IgD-negative memory B cell (primary cell): ENCODE results near the gene BAZ2B. TPM values are rescaled to one million over a fixed set of nuclear protein-coding genes. Genes with fewer than 3 reads are reported as not detected.
"Not testable (repeated sequence)": the region's sequence is repeated elsewhere in the genome, so short reads cannot be mapped to it uniquely, and the experiment has no call there.

Experiments used
- H3K27ac Mint-ChIP-seq, 3 donors: one replicate each; pipeline ENCODE4 v1.8.0; 2020 to 2022; ENCODE audit warnings: mild to moderate bottlenecking in 3 of 3, mixed read lengths in 3 of 3, moderate library complexity in 1 of 3
- H3K27me3 Mint-ChIP-seq: one replicate; pipeline ENCODE4 v1.8.0; 2021; ENCODE audit warnings: mixed read lengths
- H3K36me3 Mint-ChIP-seq: one replicate; pipeline ENCODE4 v1.8.0; 2020; ENCODE audit warnings: mild to moderate bottlenecking, mixed read lengths
- H3K4me1 Mint-ChIP-seq, 3 donors: one replicate each; pipeline ENCODE4 v1.8.0; 2020 to 2022; ENCODE audit warnings: mixed read lengths in 3 of 3, mild to moderate bottlenecking in 1 of 3
- H3K4me3 Mint-ChIP-seq, 4 donors: one replicate each; pipeline ENCODE4 v1.8.0; 2020 to 2022; ENCODE audit warnings: mild to moderate bottlenecking in 4 of 4, mixed read lengths in 4 of 4, moderate library complexity in 3 of 4
- H3K9me3 Mint-ChIP-seq, 3 donors: one replicate each; pipeline ENCODE4 v1.8.0; 2020 to 2021; ENCODE audit warnings: mixed read lengths in 3 of 3, mild to moderate bottlenecking in 1 of 3
- polyA plus RNA-seq: library from polyadenylated mRNA; unstranded; fragments of 300-500 nt; fragmentation: Illumina TruSeq; gene quantifications from one replicate; pipeline ENCODE4 v1.2.3, GENCODE V29; 2021

The BAZ2B gene
- polyA plus RNA-seq, 1 donor from 2014 or later = 17.3 TPM

GRCh38 chr2:159441182-159441581 lies 175.2 kb downstream of the BAZ2B start:
- Mint-ChIP-seq H3K9me3 (no peaks in the 10 kb centered on the region), H3K36me3 (peaks cover 25% of the 10 kb centered on the region), H3K4me1 (peaks cover 0 to 2% (median 0%) of the 10 kb centered on the region in 3 donors), H3K4me3 (no peak overlapping the region), H3K27me3 (no peaks in the 10 kb centered on the region), H3K27ac (no peak overlapping the region)

GRCh38 chr2:159439421-159439820 lies 176.9 kb downstream of the BAZ2B start:
- H3K27me3 Mint-ChIP-seq = no peaks in the 10 kb centered on the region
- H3K27ac Mint-ChIP-seq = no peak overlapping the region
- H3K9me3 Mint-ChIP-seq = no peaks in the 10 kb centered on the region
- no peak overlapping the region for H3K4me3 Mint-ChIP-seq
- peaks cover 0 to 2% (median 0%) of the 10 kb centered on the region in 3 donors for H3K4me1 Mint-ChIP-seq
- peaks cover 21% of the 10 kb centered on the region for H3K36me3 Mint-ChIP-seq

DNA sequence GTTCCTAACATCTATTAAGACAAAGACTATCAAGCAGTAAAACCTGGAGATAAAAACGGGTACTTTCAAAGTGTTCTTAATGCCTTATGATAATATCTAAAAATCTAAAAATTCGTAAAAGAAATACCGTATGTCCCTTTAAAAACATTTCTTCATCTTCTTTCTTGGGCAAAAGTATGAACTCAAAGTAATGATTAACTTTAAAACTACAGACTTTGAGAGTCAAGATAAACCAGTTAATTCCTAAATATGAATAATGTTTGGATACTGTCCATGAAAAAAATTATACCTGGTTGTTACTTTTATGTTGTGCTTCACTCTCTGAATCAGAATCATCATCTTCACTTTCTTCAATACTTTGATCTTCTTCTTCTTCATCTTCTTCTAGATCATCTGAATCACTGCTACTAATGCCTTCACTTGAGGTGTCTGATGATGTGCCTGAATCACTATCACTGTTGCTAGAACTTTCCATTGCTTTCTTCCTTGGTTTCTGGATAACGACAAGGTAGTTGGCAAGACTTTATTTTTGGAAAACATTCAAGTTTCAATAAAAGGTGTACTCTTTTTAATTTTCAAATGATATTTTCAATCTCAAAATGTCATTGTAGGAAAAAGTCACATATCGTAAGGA lies 177.5 kb downstream of the BAZ2B start:
- no peaks in the 10 kb centered on the region for H3K27me3 Mint-ChIP-seq
- H3K36me3 Mint-ChIP-seq = peaks cover 17% of the 10 kb centered on the region
- H3K4me1 Mint-ChIP-seq = peaks cover 0 to 2% (median 0%) of the 10 kb centered on the region in 3 donors
- H3K27ac Mint-ChIP-seq = no peak overlapping the region
- no peak overlapping the region for H3K4me3 Mint-ChIP-seq
- H3K9me3 Mint-ChIP-seq = no peaks in the 10 kb centered on the region

DNA sequence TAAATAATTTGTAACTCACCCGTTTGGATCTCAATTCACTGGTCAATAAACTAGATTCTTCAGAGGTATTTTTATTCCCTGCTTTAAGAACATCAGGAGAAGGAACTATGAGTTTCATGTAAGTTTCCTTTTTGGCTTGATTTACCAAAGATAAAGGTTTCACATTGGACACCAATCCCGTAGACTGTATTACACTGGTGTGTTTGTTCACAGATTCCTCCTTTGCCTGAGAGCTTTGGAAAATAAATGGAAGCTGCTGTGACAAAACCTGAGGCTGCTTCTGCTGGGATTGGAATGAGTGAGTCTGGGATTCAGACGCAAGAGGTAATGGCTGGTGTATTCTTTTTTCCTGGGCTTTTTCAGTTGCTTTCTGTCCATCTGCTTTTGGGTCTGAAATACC lies 178.1 kb downstream of the BAZ2B start:
- H3K27me3 Mint-ChIP-seq = no peaks in the 10 kb centered on the region
- H3K27ac Mint-ChIP-seq = no peak overlapping the region
- H3K36me3 Mint-ChIP-seq = peaks cover 11% of the 10 kb centered on the region
- no peaks in the 10 kb centered on the region for H3K9me3 Mint-ChIP-seq
- peaks cover 0 to 5% (median 0%) of the 10 kb centered on the region in 3 donors for H3K4me1 Mint-ChIP-seq
- H3K4me3 Mint-ChIP-seq = no peak overlapping the region

- no peaks in the 10 kb centered on the region for H3K27me3 Mint-ChIP-seq
- H3K27ac Mint-ChIP-seq = no peak overlapping the region
- H3K9me3 Mint-ChIP-seq = no peaks in the 10 kb centered on the region
- no peak overlapping the region for H3K4me3 Mint-ChIP-seq
- peaks cover 14% of the 10 kb centered on the region for H3K36me3 Mint-ChIP-seq
- peaks cover 0 to 4% (median 0%) of the 10 kb centered on the region in 3 donors for H3K4me1 Mint-ChIP-seq
Measured at GRCh38 chr2:159432610-159433009, 183.7 kb downstream of the BAZ2B start.

DNA sequence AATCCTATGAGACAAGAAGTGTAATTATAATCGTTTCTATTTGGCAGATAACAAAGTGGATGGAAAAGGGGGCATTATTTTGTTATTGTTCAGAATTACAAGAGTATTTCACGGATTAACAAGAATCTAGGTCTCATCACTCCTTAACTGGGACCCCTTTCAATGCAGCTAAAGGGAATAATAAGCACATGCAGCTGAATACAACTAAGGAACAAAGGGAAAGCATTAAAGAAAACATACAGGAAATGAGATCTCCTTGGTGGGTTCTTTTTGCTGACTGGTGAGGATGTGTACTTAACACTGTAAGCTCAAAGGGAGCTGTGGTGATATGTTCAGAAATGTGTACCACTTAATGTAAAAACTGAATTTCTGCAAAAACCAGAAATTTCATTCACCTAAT lies 189.3 kb downstream of the BAZ2B start:
- Mint-ChIP-seq H3K4me1 (peaks cover 0 to 1% (median 0%) of the 10 kb centered on the region in 3 donors), H3K27me3 (no peaks in the 10 kb centered on the region), H3K27ac (no peak overlapping the region), H3K36me3 (peaks cover 19% of the 10 kb centered on the region), H3K4me3 (no peak overlapping the region), H3K9me3 (peaks cover 1 to 6% (median 3%) of the 10 kb centered on the region in 3 donors)

- peaks cover 17% of the 10 kb centered on the region for H3K36me3 Mint-ChIP-seq
- no peaks in the 10 kb centered on the region for H3K4me1 Mint-ChIP-seq
- peaks cover 1 to 6% (median 3%) of the 10 kb centered on the region in 3 donors for H3K9me3 Mint-ChIP-seq
- H3K27ac Mint-ChIP-seq = no peak overlapping the region
- no peaks in the 10 kb centered on the region for H3K27me3 Mint-ChIP-seq
- no peak overlapping the region for H3K4me3 Mint-ChIP-seq
Measured at GRCh38 chr2:159419403-159419802, 196.9 kb downstream of the BAZ2B start.

GRCh38 chr2:159411460-159411859 lies 204.9 kb downstream of the BAZ2B start:
- peaks cover 0 to 1% (median 0%) of the 10 kb centered on the region in 3 donors for H3K9me3 Mint-ChIP-seq
- no peaks in the 10 kb centered on the region for H3K27me3 Mint-ChIP-seq
- H3K4me1 Mint-ChIP-seq = no peaks in the 10 kb centered on the region
- H3K27ac Mint-ChIP-seq = no peak overlapping the region
- H3K4me3 Mint-ChIP-seq = no peak overlapping the region
- peaks cover 8% of the 10 kb centered on the region for H3K36me3 Mint-ChIP-seq

- peak overlapping the region in 1 of 4 donors; percentile 12 for H3K4me3 Mint-ChIP-seq
- H3K27me3 Mint-ChIP-seq = no peaks in the 10 kb centered on the region
- H3K27ac Mint-ChIP-seq = no peak overlapping the region
- peaks cover 5% of the 10 kb centered on the region for H3K36me3 Mint-ChIP-seq
- H3K4me1 Mint-ChIP-seq = no peaks in the 10 kb centered on the region
- H3K9me3 Mint-ChIP-seq = peaks cover 0 to 1% (median 0%) of the 10 kb centered on the region in 3 donors
Measured at GRCh38 chr2:159410276-159410675, 206.1 kb downstream of the BAZ2B start.

- H3K27ac Mint-ChIP-seq = no peak overlapping the region
Measured at GRCh38 chr2:159409116-159409800, 207.1 kb downstream of the BAZ2B start.

GRCh38 chr2:159402790-159403189 lies 213.6 kb downstream of the BAZ2B start:
- H3K9me3 Mint-ChIP-seq = no peaks in the 10 kb centered on the region
- no peak overlapping the region for H3K4me3 Mint-ChIP-seq
- H3K27me3 Mint-ChIP-seq = no peaks in the 10 kb centered on the region
- no peaks in the 10 kb centered on the region for H3K4me1 Mint-ChIP-seq
- H3K27ac Mint-ChIP-seq = no peak overlapping the region
- peaks cover 1% of the 10 kb centered on the region for H3K36me3 Mint-ChIP-seq

More at GRCh38 chr2:159409116-159409800, 207.1 kb downstream of the BAZ2B start:
- Mint-ChIP-seq H3K4me1 (no peaks in the 10 kb centered on the region), H3K9me3 (peaks cover 0 to 1% (median 0%) of the 10 kb centered on the region in 3 donors), H3K36me3 (peaks cover 5% of the 10 kb centered on the region), H3K27me3 (no peaks in the 10 kb centered on the region), H3K4me3 (no peak overlapping the region)

DNA sequence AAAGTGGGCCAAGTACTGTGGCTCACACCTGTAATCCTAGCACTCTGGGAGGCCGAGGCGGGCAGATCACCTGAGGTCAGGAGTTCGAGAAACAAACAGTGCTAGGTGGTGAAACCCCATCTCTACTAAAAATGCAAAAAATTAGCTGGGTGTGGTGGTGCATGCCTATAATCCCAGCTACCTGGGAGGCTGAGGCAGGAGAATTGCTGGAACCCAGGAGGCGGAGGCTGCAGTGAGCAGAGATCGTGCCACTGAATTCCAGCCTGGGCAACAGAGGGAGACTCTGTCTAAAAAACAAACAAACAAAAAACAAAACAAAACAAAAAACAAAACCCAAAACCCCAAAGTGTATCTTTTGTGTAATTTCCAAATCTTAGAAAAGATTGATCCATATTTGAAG lies 214.2 kb downstream of the BAZ2B start:
- H3K27ac Mint-ChIP-seq, H3K9me3 Mint-ChIP-seq, H3K36me3 Mint-ChIP-seq, H3K27me3 Mint-ChIP-seq, H3K4me3 Mint-ChIP-seq, H3K4me1 Mint-ChIP-seq: not testable (repeated sequence)

DNA sequence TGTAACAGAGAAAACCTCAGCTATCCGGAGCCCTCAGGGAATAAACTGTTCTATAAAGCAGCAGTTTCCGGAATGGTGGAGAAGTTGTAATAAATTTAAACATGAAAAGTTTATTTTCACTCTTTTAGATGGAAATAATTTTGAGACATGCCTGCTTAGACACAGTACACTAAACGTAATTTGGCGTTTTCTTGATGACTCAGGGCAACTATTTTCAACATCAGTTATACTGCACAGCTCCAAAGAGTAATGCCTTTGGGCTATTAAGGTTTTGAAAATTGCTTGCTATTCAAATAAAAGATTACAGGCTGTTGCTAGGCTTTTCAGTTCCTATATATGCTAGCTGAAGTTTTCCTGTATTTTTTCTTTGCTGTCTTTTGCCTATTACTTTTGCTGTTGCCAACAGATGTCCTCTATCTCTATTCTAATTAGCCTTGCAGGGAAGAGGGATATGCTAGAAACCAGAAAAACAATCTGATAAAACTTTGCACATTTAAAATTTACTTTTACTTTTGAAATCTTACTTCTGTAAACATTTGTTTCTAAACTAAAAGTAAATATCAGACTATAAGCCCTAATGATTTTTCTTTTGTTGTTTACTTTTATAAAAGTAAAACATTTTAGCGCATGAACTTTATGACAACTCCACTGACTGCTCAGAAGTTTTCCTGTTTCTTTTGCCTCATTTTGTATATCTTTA lies 216.5 kb downstream of the BAZ2B start:
- Mint-ChIP-seq H3K27ac (no peak overlapping the region), H3K4me3 (no peak overlapping the region), H3K27me3 (no peaks in the 10 kb centered on the region), H3K36me3 (peaks cover 3% of the 10 kb centered on the region), H3K9me3 (no peaks in the 10 kb centered on the region), H3K4me1 (no peaks in the 10 kb centered on the region)

DNA sequence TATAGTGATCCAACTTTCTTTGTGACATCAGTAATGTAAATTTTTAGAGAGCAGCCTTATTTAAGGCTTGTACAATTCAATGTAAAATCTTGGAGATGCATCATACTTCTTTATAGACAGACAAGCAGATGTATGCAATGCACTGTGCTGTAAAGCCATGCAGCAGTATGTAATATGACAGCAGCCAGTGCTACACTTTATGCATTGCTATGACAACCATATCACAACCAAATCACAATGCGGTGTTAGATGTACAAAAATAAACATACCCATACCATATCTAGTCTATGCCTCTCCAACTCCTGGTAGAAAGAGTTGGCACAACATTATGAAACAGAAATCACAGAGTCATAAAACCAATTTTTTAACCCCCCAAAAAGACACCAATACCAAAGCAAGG lies 219.5 kb downstream of the BAZ2B start:
- H3K27ac Mint-ChIP-seq = no peak overlapping the region
- H3K9me3 Mint-ChIP-seq = no peaks in the 10 kb centered on the region
- H3K4me1 Mint-ChIP-seq = no peaks in the 10 kb centered on the region
- H3K27me3 Mint-ChIP-seq = no peaks in the 10 kb centered on the region
- peaks cover 4% of the 10 kb centered on the region for H3K36me3 Mint-ChIP-seq
- H3K4me3 Mint-ChIP-seq = no peak overlapping the region

- Mint-ChIP-seq H3K4me3 (no peak overlapping the region), H3K36me3 (peaks cover 6% of the 10 kb centered on the region), H3K4me1 (no peaks in the 10 kb centered on the region)
Measured at GRCh38 chr2:159382447-159383028, 233.8 kb downstream of the BAZ2B start.

More at GRCh38 chr2:159382447-159383028, 233.8 kb downstream of the BAZ2B start:
- no peaks in the 10 kb centered on the region for H3K9me3 Mint-ChIP-seq
- no peaks in the 10 kb centered on the region for H3K27me3 Mint-ChIP-seq
- no peak overlapping the region for H3K27ac Mint-ChIP-seq
